NCI-H82 (cell line): Measurements from ENCODE around the gene ARAP1.

Experiments used
- DNase-seq: peaks from one replicate; lab custom pipeline; 2025; lab: John Stamatoyannopoulos, UW

ARAP1 gene

DNA sequence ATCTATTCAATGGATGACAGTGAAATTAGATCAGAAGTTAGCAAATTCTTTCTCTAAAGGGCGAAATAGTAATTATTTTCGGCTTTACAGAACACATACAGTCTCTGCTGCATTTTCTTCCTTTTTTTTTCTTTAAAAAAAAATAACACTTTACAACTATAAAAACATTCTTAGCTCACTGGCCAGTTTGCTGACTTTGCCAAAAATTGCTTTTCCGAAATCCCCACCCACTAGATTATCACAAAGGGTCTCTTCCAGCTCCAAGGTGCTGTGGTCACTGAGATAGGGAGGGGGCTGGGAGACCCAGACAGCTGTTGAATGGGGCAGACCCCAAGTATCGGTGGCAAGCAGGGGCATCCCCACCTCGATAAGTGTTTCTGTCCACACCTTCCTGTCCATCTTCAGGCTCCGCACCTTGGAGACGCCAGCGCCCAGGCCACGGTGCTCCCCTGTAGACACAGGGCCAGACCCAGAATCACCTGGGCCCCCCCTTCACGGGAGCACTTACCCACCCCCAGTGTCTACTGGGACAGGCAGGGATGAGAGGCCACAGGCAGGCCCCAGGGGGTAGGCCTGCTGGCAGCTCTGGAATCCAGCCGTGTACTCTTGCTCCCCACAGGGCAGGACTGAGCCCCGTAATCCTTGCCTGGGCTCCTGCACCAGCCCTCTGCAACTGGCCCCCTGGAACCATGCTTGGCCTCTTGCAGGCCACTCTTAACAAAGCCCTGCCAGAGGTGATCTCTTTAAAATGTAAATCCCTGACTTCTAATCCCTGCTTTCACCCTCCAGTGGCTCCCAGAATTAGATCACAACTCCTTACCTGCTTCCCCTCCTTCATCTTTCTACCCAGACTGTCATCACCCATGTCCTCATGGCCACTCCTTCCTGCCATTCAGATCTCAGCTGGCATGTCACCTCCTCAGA lies 46.5 kb downstream of the ARAP1 start:
- peak; percentile 87 for DNase-seq

DNA sequence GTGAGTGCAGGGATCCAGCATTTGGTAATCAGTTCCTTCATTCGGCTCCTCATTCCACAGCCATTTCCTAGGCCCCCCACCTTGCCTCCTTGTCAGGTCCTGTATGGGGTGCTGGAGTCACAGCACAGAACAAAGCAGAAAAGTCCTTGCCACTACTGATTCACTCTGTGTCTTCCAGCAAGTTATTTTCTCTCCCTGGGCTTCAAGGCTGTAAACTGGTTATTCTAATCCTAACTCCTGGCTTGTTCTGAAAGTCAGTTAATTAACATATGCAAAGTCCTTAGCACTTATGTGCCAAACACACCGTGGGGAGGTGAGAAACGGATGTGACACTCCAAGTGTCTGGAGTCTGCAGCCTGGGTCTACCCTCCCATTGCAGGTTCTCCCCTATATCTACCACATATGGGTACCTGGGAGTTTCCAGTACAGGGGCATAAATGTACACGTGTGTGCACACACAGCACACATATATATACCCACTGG lies 47.4 kb downstream of the ARAP1 start:
- no peak for DNase-seq

DNA sequence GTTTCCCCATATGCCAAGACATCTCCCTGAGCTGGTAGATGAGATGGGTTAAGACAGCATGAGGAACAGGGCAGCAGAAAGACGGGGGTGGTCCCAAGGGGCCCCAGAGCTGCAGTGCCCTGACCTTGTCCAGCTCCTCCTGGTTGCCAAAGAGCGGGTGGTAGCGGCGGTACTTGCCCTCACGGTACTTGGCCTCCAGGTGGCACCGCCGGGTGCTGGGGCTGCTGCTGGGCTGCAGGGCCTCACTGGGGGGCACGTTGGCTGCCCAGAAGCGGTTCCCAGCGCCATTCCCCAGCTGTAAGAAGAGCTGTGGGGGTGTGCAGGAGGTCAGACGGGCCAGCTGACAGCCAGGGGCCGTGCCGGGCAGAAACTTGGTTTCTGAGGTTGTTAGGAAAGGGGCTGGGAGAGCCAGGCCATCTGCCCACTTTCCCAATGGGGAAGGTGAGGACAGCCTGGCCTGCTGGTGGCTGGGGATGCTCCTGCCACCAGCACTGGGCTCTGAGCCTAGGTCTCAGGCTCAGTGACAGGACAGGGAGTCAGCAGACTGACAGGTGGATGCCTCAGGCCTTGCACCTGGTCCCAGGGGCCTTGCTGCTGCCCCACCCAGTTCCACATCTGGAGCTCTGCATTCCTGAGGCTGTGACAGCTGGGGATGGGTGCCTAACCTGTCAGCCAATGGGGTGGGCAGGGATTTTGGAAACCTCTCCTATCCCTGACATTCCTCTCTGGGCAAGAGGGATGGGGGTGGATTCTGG lies 48.0 kb downstream of the ARAP1 start:
- DNase-seq: no peak

DNA sequence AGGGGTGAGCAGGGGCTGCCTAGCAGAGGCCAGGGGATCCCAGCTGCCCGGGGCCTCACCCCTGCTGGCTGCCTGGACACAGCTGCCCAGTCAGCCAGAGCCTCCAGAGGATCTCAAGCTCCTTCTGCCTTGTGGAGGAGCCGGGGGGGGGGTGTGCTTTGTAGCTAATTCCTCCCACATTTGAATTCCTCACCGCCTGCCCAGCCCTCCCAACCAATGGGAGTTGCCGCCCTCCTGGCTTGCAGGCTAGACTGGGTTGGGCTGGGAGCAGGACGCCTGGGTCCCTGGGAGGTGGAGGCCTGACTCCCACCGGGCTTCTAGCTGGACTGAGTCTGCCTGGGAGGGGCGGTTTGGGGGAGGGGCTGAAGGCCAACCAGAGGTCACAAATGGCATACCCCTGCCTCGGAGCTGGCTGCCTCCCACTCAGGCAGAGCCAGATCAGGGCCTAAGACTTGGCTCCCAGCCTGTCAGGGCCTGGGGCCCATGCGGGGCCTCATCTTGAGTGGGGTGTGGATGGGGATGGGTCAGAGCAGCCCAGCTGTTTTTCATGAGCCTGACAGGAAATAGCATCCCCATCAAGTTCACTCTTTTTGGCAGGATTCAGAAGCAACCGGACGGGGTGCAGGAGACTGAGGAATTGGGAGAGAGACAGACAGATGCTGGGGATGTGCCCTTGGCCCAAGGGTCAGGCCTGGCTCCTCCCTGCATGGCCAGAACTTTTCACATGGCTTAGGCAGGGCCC lies 48.8 kb downstream of the ARAP1 start:
- DNase-seq: peak; percentile 33

DNA sequence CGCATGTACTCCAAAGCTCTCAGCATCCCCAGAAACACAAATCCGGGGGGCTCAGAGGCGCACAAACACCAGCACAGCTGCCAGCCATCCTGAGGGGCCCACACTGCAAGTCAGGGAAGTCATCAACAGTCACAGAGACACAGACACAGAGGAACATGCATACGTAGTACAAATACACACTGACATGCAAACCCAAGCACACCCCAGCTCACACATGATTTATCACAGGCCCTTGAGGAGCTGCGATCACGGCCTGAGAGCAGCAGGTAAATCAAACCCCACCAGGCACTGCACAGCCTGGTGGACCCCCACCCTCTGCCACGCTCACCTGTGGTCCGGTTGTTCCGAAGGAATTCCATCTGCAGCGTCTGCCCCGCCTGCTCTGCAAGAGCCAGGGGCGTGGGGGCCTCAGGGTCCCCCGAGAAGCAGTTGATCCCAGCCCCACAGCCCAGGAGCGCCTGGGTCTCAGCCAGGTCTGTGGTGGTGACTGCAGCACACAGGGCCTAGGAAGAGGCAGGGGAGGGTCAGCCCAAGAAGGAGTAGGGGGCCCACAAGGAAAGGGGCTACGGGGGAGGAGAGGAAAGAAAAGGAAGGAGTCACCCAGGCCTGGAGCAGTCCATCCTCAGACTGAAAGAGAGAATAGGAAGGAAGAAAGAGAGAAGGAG lies 49.5 kb downstream of the ARAP1 start:
- no peak for DNase-seq

DNA sequence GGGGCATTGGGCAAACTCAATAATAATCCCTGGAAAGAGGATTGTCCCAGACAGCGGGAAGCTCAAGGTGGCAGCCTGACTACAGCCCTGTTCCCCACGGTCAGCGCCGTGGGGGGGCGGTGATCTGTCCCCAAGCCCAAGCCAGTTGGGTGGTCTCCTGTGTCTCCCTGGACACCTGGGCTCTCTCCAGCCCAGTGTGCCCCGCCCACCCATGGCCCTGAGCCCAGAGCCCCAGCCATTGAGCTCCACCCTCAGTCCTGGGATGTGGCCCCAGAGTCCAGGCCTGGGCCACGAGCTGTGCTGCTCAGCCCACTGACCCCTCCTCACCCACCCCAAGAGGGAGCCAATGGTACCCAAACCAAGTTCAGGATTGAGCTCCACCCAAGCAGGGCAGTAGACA lies 50.1 kb downstream of the ARAP1 start:
- DNase-seq: no peak

DNA sequence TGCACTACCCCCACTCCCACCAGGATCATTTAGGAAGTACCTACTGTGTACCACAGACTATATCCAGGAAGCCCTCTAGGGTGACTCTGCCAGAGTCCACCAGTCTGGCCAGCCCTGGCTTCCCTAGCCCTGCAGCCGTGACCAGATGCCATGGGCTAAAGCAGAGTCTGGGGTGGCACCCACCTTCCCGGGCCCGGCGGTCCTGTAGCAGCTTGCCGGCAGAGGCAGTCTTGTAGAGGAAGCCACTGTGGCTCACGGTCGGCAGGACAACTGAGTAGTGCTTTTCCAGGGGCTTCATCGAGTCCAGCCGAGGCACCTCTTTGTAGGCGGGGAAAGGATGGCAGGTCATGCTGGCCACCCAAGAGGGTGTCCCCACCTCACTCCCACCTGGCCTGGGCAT lies 50.7 kb downstream of the ARAP1 start:
- DNase-seq: no peak

DNA sequence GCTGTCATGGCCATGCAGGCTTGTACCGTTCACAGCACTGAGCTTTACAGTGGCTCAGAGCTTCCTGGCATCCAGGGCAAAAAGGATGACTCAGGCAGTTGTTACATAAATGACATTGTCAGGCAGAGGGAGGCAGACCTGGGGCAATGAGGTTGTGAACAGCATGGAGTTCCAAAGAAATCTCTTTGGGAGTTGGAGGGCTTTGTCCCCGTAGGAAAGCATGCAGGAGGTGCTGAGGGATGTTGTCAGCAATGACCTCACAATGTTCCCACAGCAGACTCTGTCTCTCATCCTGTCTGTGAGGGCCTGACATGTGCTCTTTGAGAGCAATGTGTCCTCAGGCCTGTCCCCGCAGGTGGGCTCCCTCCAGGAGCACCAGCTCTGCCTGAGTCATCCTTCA lies 52.1 kb downstream of the ARAP1 start:
- no peak for DNase-seq

DNA sequence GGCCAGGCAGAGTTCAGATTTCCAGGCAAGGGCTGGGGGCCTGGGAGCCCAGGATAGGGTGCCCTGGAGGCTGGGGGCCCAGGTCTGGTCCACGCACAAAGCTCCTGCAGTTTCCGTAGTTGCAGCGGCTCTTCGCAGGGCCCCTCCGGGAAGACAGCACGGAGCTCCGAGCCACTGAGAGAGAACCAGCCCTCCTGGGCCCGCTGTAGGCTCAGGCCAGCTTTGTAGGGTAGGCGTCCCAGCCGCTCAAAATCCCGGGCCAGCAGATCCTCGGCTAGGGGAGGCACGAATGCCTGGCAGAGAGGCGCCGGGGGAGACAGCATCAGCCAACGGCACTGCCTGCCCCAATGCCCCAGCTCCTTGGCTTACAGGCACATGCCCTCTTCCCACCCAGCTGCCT lies 54.4 kb downstream of the ARAP1 start:
- DNase-seq: no peak

DNA sequence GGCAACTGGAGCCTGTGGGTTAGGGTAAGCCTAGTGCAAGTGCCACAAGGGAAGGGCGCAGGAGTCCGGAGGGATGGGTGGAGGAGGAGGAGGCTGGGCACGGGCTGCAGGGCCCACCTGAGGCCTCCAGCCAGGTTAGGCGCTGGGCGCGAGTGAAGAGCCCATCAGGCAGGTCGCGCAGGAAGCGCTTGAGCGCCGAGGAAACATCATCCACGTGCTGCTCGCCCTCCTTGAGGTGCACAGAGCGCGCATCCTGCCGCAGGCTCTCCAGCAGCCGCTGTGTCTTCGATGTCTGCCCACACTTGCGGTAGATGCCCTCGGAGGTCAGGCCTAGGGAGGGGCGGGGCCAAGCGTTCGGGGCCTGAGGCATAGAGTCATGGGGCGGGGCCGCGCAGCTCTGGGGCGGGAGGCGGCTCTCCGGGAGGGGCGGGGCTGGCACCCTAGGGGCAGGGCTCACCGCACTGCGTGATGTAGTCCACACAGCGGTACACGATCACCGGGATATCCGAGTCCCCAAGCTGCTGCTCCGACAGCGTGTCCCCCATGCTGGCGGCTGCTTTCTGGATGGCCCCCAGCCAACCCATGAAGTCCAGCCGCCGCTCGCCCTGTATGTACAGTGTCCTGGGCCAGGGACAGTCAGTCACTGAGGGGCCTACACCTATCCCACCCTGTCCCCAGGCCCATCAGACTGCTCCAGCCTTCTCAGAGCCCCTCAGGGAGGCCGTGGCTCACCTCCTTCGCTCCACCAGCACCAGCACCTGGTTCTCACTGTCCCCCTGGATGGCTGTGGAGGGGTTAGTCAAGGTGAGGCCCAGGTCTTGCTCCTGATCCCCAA lies 55.1 kb downstream of the ARAP1 start:
- DNase-seq: no peak

DNA sequence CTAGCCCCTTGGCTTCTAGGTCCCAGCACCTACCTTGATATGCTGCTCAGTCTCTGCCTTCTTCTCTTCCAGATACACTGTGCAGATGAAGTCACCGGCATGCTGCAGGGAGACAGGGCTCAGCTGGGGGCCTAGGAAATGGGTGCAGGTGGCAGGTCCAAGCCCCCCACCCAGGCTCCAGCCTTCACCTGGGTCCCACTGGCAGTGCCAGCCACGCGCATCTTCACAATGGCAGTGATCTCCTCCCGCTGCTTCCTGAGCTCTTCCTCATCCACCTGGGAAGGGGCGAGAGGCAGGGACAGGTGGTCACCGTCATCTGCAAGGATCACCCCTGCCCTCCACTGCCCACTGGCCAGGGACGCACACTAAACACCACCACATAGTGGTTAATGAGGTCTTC lies 56.9 kb downstream of the ARAP1 start:
- DNase-seq: no peak

DNA sequence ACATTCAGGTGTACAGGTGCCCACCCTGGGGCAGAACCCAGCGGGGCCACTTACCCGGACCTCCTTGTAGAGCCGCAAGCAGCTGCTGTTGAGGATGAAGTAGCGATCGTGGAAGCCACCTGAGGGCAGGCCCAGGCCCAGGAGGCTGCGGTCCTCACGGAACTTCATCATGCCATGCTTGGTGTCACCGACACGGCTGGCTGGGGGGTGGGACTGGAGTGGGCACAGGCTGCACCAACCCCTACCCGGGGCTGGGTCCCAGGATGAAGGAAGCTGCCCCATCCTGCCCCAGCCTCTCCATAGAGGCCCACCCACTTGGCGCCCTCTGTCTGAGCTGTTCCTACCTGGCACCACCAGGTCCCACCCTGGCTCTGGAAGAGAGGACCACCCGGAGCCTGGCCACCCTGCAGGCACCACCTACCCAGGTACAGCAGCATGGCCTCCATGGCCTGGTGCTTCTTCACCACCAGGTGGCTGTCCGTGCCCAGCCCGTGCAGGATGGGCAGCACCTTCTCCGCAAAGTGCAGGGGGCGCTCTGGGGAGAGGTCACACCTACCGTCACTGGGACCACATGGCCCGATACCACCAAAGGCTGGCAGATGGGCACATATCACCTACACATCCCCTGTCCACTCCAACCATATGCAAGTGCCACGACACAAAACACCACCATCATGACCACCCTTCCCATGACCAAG lies 58.8 kb downstream of the ARAP1 start:
- no peak for DNase-seq

DNA sequence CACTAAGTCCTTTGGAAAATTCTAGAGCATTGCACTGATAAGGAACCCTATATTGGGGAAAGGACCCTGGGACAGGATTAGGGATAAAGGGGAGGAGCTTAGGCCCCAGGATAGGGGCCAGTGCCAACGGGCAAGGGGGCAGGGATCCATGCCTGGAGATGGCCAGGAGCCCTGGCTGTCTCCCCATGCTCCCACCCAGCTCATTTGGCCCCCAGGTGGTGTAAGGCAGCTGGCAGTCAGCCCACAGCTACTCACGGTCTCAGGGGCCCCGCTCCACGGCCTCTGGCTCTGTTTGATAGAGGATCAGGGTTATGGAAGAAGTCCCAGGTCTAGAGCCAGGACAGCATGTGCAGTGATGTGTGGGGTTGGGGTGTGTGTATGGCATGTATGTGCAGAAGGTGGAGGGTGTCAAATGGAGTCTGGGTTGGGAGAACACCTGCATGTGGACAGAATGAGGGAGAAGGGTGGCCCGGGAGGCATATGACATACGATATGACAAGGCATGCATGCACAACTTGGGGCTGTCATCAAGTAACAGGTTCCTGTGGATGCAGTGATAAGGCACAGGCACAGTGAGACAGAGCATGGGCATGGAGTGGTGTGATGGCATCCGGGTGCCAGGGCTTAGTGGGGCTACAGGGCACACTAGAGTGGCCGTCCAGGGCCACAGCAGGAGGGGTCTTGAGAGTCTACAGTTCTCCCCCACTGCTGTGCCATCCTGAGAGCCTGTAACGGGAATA lies 59.5 kb downstream of the ARAP1 start:
- no peak for DNase-seq

DNA sequence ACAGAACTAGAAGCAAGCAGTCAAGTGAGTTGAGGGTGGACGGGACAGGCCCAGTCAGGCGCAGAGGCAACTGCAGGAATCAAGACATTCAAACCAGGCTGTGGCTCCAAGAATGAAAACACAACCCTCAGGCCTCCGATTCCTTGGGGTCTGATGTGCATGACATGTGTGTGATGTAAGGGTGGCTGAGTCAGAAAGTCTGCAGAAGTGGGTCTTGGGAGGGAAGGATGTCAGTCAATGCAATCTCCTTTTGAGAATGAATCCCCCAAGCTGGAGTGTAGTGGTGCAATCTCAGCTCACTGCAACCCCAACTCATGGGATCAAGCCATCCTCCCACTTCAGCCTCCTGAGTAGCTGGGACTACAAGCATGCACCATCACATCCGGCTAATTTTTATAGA lies 62.0 kb downstream of the ARAP1 start:
- DNase-seq: no peak

DNA sequence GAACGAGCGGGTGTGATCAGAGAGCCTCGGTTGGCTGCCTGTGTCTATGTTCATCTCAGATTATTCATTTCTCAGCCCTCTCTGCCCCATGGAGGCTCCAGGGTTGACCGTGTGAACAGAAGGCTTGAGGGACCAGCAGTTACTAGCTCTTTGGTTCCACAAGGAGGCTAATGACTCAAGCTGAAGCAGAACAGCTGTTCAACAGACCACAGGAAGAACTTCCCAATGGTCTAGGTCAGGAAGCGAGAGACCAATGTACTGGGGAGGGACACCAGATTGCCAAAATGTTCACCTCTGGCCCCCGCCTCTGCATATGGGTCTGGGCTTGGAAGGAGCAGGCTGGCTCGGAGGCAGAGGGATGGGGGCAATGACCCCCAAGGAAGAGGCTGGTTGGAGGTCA lies 63.3 kb downstream of the ARAP1 start:
- no peak for DNase-seq

DNA sequence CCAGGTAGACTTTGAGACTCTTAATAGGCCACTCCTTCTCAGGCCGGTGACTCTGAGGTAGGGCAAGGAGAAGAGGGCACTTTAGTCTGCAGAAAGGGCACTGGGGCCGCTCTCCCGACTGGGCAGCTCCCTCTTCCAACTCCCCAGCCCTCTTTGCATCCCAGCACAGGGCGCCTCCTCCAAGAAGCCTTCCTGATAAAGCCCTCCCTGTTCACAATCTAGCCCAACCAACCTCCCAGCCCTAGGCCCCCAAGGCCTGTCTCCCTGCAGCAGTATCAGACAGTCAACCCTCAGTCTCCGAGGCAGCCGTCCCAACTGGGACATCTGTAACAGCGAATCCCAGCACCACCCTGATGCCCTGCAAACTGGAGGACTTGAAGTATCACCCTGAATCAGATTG lies 63.7 kb downstream of the ARAP1 start:
- DNase-seq: no peak

DNA sequence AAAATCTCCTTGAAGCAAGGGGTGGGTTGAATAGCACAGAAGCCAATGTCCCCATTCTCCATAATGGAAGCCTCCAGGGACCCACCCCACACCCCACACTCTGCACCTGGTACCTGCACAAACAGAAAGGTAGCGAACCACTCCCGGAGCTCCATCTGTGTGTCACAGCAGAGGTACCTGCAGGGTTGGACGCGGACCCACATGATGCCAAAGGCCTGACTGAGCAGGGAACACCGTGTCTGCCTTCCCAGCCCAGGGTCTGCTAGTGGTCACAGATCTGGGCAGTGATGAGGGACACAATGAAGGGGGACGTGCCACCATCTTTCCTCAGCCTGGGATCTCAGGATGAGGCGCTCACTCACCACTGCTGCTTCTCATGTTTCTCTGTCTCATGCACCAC lies 64.9 kb downstream of the ARAP1 start:
- DNase-seq: no peak

DNA sequence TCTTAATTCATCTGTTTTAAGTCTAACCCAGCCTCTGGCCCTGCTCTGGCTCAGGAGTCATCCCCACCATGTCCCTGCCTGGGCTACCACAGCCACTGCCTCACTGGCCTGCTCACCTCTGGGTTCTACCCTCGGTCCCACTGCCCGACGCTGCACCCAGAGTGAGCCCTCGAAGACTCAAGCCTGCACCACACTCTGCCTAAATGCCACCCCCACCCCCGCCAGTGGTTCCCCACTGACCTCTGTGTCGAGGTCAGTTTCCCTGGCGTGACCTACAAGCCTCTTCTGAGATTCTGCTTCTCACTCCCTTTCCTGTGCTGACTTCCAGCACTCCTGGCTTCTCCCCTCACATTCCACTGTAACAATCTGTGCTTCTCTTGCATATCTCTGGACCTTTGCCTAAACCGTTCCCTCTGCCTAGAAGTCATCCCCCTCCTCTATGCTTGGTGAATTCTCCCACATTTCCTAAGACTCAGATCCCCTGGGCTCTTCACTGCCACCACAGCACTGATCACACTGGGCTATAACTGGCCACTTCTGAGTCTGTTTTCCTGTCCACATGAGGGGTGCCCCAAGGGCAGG lies 65.5 kb downstream of the ARAP1 start:
- DNase-seq: no peak
